Measurements from ENCODE around the gene VEPH1.
A peak's percentile ranks its signal among the peaks of the same experiment; 100 is the strongest.

The VEPH1 gene

GRCh38 chr3:157429708-157430107, 73.5 kb downstream of the VEPH1 start:
- peak; percentile 53 for DNase-seq (ENCODE audit: low spot score)

GRCh38 chr3:157428853-157429252, 74.4 kb downstream of the VEPH1 start:
- DNase-seq (ENCODE audit: low spot score): no peak

- DNase-seq (ENCODE audit: low spot score): no peak
Measured at GRCh38 chr3:157427901-157428300, 75.3 kb downstream of the VEPH1 start.

GRCh38 chr3:157423337-157423736, 79.9 kb downstream of the VEPH1 start:
- peak; percentile 53 for DNase-seq (ENCODE audit: low spot score)

GRCh38 chr3:157420606-157421130, 82.5 kb downstream of the VEPH1 start:
- no peak for DNase-seq (ENCODE audit: low spot score)

- peak; percentile 66 for DNase-seq (ENCODE audit: low spot score)
Measured at GRCh38 chr3:157418104-157418503, 85.1 kb downstream of the VEPH1 start.

GRCh38 chr3:157417247-157417646, 86.0 kb downstream of the VEPH1 start:
- peak; percentile 76 for DNase-seq (ENCODE audit: low spot score)

- DNase-seq (ENCODE audit: low spot score): no peak
Measured at GRCh38 chr3:157416347-157417087, 86.7 kb downstream of the VEPH1 start.

GRCh38 chr3:157414861-157415260, 88.4 kb downstream of the VEPH1 start:
- DNase-seq (ENCODE audit: low spot score): no peak

GRCh38 chr3:157412323-157412855, 90.8 kb downstream of the VEPH1 start:
- DNase-seq (ENCODE audit: low spot score): no peak

- no peak for DNase-seq (ENCODE audit: low spot score)
Measured at GRCh38 chr3:157410945-157411344, 92.3 kb downstream of the VEPH1 start.

GRCh38 chr3:157409516-157409915, 93.7 kb downstream of the VEPH1 start:
- DNase-seq (ENCODE audit: low spot score): no peak

- DNase-seq (ENCODE audit: low spot score): peak; percentile 21
Measured at GRCh38 chr3:157408499-157409149, 94.6 kb downstream of the VEPH1 start.

GRCh38 chr3:157407769-157408168, 95.4 kb downstream of the VEPH1 start:
- no peak for DNase-seq (ENCODE audit: low spot score)

GRCh38 chr3:157406394-157406793, 96.8 kb downstream of the VEPH1 start:
- DNase-seq (ENCODE audit: low spot score): no peak

GRCh38 chr3:157405457-157405856, 97.8 kb downstream of the VEPH1 start:
- peak; percentile 58 for DNase-seq (ENCODE audit: low spot score)

- DNase-seq (ENCODE audit: low spot score): no peak
Measured at GRCh38 chr3:157404381-157404780, 98.8 kb downstream of the VEPH1 start.

GRCh38 chr3:157398598-157398997, 104.6 kb downstream of the VEPH1 start:
- DNase-seq (ENCODE audit: low spot score): peak; percentile 42

- no peak for DNase-seq (ENCODE audit: low spot score)
Measured at GRCh38 chr3:157394411-157394810, 108.8 kb downstream of the VEPH1 start.

GRCh38 chr3:157393113-157393512, 110.1 kb downstream of the VEPH1 start:
- DNase-seq (ENCODE audit: low spot score): no peak

- no peak for DNase-seq (ENCODE audit: low spot score)
Measured at GRCh38 chr3:157392104-157392503, 111.1 kb downstream of the VEPH1 start.

- DNase-seq (ENCODE audit: low spot score): no peak
Measured at GRCh38 chr3:157390713-157391515, 112.3 kb downstream of the VEPH1 start.

All from kidney tubule cell (primary cell).